Astrocyte of the cerebellum (primary cell): ENCODE measurements around the gene ASTN2.

Experiments used
- DNase-seq: peaks from one replicate; pipeline ENCODE4 v3.0.0-alpha.2; 2011; ENCODE audit warnings: low read depth
- H3K4me3 ChIP-seq: 2 replicates; pipeline ENCODE4 v1.5.1; 2011; ENCODE audit warnings: mild to moderate bottlenecking, low read depth, low read length, moderate library complexity
- in situ Hi-C: cut with HindIII; loops from 2 replicates; pipeline ENCODE4 v1.10.0; 2017; ENCODE audit warnings: low sequenced_read_pairs
- TF ChIP-seq, protein P1 (sequence below): IDR thresholded peaks from 2 replicates; pipeline ENCODE4 v1.5.1; 2012; ENCODE audit warnings: low read length, low read depth, moderate library complexity, mild to moderate bottlenecking; ENCODE audit errors: missing control alignments

ASTN2 gene

DNA sequence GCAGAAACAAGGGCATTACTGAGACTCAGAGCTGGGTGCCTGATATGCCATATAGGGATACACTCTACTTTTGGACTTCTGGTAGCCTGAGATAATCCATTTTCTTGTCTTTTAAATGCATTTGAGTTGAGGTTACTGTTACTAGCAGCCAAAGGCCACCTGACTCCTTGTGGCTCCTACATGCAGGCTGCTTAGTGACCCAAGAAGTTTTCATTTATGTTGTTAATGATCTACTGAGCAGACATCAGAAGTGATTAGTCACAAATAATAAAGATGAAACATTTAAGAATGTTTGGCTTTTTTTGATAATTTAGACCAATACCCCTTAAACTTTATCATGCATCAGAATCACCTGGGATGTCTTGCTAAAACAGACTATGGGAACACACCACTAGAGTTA, 899.3 kb downstream of the ASTN2 start:
- in situ Hi-C loops = no loop called here
- TF ChIP-seq, protein P1, sequence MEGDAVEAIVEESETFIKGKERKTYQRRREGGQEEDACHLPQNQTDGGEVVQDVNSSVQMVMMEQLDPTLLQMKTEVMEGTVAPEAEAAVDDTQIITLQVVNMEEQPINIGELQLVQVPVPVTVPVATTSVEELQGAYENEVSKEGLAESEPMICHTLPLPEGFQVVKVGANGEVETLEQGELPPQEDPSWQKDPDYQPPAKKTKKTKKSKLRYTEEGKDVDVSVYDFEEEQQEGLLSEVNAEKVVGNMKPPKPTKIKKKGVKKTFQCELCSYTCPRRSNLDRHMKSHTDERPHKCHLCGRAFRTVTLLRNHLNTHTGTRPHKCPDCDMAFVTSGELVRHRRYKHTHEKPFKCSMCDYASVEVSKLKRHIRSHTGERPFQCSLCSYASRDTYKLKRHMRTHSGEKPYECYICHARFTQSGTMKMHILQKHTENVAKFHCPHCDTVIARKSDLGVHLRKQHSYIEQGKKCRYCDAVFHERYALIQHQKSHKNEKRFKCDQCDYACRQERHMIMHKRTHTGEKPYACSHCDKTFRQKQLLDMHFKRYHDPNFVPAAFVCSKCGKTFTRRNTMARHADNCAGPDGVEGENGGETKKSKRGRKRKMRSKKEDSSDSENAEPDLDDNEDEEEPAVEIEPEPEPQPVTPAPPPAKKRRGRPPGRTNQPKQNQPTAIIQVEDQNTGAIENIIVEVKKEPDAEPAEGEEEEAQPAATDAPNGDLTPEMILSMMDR = no peak
- no peak for DNase-seq
- no peak overlapping the region for H3K4me3 ChIP-seq

DNA sequence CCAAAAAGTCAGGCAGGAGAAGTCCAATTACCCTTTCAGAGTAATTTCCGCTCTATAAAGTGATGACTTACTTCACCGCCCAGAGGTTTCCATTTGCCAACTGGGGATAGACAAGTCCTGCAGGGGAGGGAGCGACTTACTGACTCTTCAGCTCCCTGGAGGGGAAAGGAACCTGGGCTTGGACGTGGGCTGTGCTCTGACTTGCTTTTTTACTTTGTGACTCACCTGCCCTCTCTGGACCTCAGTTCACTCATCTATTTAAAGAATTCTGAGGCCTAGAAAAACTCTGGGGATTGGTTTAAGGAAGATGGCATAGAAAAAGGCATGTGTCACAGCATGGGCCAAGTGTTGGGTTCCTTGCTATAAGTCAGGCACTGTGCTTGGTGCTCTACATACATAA, 908.2 kb downstream of the ASTN2 start:
- in situ Hi-C loops = no loop called here
- no peak overlapping the region for H3K4me3 ChIP-seq
- TF ChIP-seq, protein P1 = no peak
- DNase-seq = no peak

DNA sequence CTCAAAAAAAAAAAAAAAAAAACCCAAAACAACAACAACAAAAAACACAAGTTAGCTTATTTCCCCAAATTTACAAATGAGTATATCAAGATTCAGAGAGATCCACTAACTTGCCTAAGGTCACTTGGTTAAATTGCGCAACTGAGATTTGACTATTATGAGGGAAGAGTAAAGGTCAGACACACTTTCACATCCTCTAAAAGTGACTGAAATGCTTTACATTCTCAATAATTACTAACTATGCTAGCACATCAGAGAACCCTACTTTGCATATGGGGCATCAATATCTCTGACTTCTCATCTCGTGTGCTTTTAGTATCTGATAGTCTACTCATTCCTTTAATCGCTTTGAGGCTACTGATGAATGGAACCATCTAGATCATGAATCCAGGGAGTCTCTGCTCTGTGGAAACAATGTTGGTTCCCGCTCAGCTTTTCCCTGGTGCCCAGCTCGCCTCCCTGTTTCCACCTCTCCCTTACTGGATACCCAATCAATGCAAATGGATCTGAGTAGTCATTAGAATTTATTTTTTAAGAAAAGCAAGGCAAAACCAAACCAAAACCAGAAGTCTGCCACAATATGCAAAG, 909.9 kb downstream of the ASTN2 start:
- no peak for DNase-seq
- no peak overlapping the region for H3K4me3 ChIP-seq
- TF ChIP-seq, protein P1 = no peak
- in situ Hi-C loops = no loop called here

DNA sequence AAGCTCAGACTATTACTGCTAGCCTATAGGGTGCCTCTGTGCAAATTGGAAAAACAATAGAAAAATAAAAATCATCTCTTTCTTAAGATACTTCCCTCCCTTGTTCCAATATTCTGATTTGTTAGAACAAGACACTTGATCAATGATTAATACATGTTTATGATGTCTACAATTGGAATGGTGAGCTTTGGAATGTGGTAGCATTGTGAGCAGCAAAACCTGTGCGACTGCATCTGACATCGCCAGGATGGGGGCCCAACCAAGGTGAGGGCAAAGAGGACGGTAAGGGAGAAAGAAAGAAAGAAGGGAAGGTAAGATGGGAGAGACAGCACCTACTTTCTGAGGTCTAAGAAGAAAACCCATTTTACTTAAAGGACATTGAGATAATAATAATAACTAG, 910.8 kb downstream of the ASTN2 start:
- TF ChIP-seq, protein P1 = no peak
- DNase-seq = no peak
- in situ Hi-C loops = no loop called here
- no peak overlapping the region for H3K4me3 ChIP-seq

DNA sequence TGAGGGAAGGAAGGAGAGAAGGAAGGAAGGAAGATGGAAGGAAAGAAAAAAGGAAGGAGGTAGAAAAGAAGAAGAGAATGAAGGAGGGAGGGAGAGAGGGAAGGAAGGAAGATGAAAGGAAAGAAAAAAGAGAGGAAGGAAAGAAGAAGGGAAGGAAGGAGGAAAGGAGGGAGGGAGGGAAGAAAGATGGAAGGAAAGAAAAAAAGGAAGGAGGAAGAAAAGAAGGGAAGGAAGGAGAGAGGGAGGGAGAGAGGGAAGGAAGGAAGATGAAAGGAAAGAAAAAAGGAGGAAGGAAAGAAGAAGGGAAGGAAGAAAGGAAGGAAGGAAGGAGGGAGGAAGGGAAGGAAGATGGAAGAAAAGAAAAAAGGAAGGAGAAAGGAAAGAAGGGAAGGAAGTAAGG, 912.1 kb downstream of the ASTN2 start:
- no peak for DNase-seq
- in situ Hi-C loops = no loop called here
- TF ChIP-seq, protein P1 = no peak
- no peak overlapping the region for H3K4me3 ChIP-seq

DNA sequence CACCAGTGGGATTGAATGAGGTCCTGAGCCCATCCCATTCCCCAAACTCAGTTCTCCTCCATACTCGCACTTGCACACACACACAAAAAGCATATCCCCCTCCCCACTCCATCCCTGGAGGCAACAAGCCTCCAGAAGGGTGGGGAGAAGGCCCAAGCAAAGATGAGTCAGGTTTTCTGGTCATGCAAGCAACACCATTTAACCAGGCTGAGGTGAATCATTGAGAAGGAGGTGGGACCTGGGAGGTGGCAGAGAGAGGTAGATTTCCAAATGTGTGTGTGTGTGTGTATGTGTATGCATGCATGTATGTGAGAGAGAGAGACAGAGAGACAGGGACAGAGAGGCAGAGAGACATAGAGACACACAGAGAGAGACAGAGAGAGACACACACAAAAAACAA, 913.0 kb downstream of the ASTN2 start:
- H3K4me3 ChIP-seq = no peak overlapping the region
- in situ Hi-C loops = no loop called here
- TF ChIP-seq, protein P1 = no peak
- DNase-seq = no peak
